ENCODE measurements around the gene SNAPC2. TPM values are rescaled to one million over a fixed set of nuclear protein-coding genes. Genes with fewer than 3 reads are reported as not detected.
A peak's percentile ranks its signal among the peaks of the same experiment; 100 is the strongest.

Gene SNAPC2
- total and polyA plus RNA-seq, 2 of the 13 experiments (the other 11 are each of a cell fraction or from before 2014, with no cell fraction given), result 10.2 to 12.7 TPM

DNA sequence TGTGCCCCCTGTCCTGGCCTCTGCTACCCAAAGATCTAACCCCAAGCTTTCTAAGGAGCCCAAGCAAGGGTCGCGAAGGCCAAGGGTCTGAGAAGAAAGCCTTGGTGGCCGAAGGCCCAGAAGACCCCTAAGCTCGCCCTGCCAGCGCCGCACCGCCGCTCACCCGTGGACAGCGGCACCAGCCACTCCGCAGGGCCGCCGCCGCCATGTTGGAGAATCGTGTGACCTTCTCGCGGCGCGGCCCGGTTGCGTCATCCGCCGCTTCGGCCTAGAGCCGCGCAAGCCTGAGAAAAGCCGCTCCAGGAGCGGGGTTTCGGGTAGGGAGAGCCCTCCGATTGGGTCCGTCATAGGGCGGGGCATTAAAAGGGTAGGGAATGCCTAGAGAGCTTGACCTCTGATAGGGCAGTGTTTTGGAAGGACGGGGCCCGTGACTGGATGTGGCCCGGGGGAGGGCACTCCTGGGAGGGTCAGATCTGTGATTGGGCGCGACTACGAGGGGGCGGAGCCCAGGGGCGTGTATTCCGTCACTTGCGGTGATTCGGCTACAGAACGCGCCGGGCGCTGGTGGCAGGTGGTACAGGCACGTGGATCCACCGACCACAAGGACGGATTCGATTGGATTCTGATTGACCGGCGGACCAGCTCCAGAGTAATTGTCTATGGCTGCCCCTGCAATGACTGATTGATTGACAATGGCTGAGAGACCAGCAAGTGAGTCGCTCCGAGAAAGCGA is 23.5 kb downstream of the SNAPC2 start, which contains the start of gene TIMM44 (continued):
- TF ChIP-seq, protein P1, sequence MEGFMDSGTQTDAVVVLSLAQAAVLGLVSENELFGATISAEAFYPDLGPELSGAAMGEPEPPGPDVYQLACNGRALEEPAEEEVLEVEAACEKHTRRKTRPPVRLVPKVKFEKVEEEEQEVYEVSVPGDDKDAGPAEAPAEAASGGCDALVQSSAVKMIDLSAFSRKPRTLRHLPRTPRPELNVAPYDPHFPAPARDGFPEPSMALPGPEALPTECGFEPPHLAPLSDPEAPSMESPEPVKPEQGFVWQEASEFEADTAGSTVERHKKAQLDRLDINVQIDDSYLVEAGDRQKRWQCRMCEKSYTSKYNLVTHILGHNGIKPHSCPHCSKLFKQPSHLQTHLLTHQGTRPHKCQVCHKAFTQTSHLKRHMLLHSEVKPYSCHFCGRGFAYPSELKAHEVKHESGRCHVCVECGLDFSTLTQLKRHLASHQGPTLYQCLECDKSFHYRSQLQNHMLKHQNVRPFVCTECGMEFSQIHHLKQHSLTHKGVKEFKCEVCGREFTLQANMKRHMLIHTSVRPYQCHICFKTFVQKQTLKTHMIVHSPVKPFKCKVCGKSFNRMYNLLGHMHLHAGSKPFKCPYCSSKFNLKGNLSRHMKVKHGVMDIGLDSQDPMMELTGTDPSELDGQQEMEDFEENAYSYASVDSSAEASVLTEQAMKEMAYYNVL (CRISPR knock-in tag; IDR thresholded peaks at IDR 0.05; ENCODE audit: borderline replicate concordance), result peak; percentile 80
- peak; percentile 7; the same call in 1 of the 2 replicates for TF ChIP-seq SOX5 (CRISPR knock-in tag; IDR thresholded peaks at IDR 0.05; ENCODE audit: borderline replicate concordance)
- TF ChIP-seq PITX1 (CRISPR knock-in tag; IDR thresholded peaks at IDR 0.05), result peak; percentile 66
- TF ChIP-seq CREM (IDR thresholded peaks at IDR 0.05), result peak; percentile 90
- peak; percentile 45; the same call in 1 of the 2 replicates for TF ChIP-seq CREM (CRISPR knock-in tag; IDR thresholded peaks at IDR 0.05)
- no peak for TF ChIP-seq GABPA (IDR thresholded peaks at IDR 0.05; ENCODE audit: low read depth, low read length)
- peak; percentile 27; the same call in 1 of the 2 replicates for TF ChIP-seq GABPA (CRISPR knock-in tag; IDR thresholded peaks at IDR 0.05; ENCODE audit: low read depth)
- peak; percentile 65; the same call in 1 of the 2 replicates for TF ChIP-seq AKAP8 (CRISPR knock-in tag; IDR thresholded peaks at IDR 0.05)
- TF ChIP-seq, protein P2, sequence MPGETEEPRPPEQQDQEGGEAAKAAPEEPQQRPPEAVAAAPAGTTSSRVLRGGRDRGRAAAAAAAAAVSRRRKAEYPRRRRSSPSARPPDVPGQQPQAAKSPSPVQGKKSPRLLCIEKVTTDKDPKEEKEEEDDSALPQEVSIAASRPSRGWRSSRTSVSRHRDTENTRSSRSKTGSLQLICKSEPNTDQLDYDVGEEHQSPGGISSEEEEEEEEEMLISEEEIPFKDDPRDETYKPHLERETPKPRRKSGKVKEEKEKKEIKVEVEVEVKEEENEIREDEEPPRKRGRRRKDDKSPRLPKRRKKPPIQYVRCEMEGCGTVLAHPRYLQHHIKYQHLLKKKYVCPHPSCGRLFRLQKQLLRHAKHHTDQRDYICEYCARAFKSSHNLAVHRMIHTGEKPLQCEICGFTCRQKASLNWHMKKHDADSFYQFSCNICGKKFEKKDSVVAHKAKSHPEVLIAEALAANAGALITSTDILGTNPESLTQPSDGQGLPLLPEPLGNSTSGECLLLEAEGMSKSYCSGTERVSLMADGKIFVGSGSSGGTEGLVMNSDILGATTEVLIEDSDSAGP (CRISPR knock-in tag; IDR thresholded peaks at IDR 0.05; ENCODE audit: borderline replicate concordance), result peak; percentile 80; the same call in 1 of the 2 replicates
- TF ChIP-seq IRX3 (CRISPR knock-in tag; IDR thresholded peaks at IDR 0.05; ENCODE audit: borderline replicate concordance, low read depth), result peak; percentile 72; the same call in 1 of the 2 replicates
- peak; percentile 82 for TF ChIP-seq MEF2D (CRISPR knock-in tag; IDR thresholded peaks at IDR 0.05)
- 0 out of 2 replicates have a peak, but pooled peaks have one; percentile 56 for TF ChIP-seq ZBTB42 (CRISPR knock-in tag; IDR thresholded peaks at IDR 0.05)
- TF ChIP-seq NR2F6 (IDR thresholded peaks at IDR 0.05), result peak; percentile 52
- TF ChIP-seq NR2F6 (CRISPR knock-in tag; IDR thresholded peaks at IDR 0.05), result peak; percentile 79
- TF ChIP-seq MYC (CRISPR knock-in tag; IDR thresholded peaks at IDR 0.05; ENCODE audit: borderline replicate concordance), result peak; percentile 96
- TF ChIP-seq ZNF143 (CRISPR knock-in tag; IDR thresholded peaks at IDR 0.05), result no peak; the same call in 1 of the 2 replicates
- TF ChIP-seq ISL2 (CRISPR knock-in tag; IDR thresholded peaks at IDR 0.05), result peak; percentile 28; the same call in 1 of the 2 replicates
- TF ChIP-seq ZNF567 (CRISPR knock-in tag; IDR thresholded peaks at IDR 0.05; ENCODE audit: borderline replicate concordance), result 0 out of 2 replicates have a peak, but pooled peaks have one; percentile 63
- no peak for TF ChIP-seq IRF2 (CRISPR knock-in tag; IDR thresholded peaks at IDR 0.05)
- peak; percentile 20; the same call in 1 of the 2 replicates for TF ChIP-seq ZNF264 (CRISPR knock-in tag; IDR thresholded peaks at IDR 0.05)
- TF ChIP-seq, protein P3, sequence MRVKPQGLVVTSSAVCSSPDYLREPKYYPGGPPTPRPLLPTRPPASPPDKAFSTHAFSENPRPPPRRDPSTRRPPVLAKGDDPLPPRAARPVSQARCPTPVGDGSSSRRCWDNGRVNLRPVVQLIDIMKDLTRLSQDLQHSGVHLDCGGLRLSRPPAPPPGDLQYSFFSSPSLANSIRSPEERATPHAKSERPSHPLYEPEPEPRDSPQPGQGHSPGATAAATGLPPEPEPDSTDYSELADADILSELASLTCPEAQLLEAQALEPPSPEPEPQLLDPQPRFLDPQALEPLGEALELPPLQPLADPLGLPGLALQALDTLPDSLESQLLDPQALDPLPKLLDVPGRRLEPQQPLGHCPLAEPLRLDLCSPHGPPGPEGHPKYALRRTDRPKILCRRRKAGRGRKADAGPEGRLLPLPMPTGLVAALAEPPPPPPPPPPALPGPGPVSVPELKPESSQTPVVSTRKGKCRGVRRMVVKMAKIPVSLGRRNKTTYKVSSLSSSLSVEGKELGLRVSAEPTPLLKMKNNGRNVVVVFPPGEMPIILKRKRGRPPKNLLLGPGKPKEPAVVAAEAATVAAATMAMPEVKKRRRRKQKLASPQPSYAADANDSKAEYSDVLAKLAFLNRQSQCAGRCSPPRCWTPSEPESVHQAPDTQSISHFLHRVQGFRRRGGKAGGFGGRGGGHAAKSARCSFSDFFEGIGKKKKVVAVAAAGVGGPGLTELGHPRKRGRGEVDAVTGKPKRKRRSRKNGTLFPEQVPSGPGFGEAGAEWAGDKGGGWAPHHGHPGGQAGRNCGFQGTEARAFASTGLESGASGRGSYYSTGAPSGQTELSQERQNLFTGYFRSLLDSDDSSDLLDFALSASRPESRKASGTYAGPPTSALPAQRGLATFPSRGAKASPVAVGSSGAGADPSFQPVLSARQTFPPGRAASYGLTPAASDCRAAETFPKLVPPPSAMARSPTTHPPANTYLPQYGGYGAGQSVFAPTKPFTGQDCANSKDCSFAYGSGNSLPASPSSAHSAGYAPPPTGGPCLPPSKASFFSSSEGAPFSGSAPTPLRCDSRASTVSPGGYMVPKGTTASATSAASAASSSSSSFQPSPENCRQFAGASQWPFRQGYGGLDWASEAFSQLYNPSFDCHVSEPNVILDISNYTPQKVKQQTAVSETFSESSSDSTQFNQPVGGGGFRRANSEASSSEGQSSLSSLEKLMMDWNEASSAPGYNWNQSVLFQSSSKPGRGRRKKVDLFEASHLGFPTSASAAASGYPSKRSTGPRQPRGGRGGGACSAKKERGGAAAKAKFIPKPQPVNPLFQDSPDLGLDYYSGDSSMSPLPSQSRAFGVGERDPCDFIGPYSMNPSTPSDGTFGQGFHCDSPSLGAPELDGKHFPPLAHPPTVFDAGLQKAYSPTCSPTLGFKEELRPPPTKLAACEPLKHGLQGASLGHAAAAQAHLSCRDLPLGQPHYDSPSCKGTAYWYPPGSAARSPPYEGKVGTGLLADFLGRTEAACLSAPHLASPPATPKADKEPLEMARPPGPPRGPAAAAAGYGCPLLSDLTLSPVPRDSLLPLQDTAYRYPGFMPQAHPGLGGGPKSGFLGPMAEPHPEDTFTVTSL (CRISPR knock-in tag; IDR thresholded peaks at IDR 0.05; ENCODE audit: borderline replicate concordance), result 0 out of 2 replicates have a peak, but pooled peaks have one; percentile 10
- TF ChIP-seq SALL1 (CRISPR knock-in tag; IDR thresholded peaks at IDR 0.05), result peak; percentile 78
